HepG2 (cell line): ENCODE measurements around the gene WDR54. TPM values are rescaled to one million over a fixed set of nuclear protein-coding genes. Genes with fewer than 3 reads are reported as not detected.
A peak's percentile ranks its signal among the peaks of the same experiment; 100 is the strongest.

Experiments used
- ATF7 ChIP-seq, 2 experiments: fragments of 450-650 bp in 1 of 2; sonication (generic) in 1 of 2; formaldehyde crosslinking in 1 of 2; IDR thresholded peaks; 2 replicates each; pipeline versions ENCODE4 v1.4.0 to v1.6.1; 2016 to 2020; ENCODE audit warnings: antibody characterized with exemption in 1 of 2, mild to moderate bottlenecking in 1 of 2, missing genetic modification reagents in 1 of 2
- BCLAF1 ChIP-seq: fragments of 450-650 bp; IDR thresholded peaks from 2 replicates; pipeline ENCODE4 v1.6.1; 2017; ENCODE audit warnings: mild to moderate bottlenecking
- ELF1 ChIP-seq: sonication (generic); formaldehyde crosslinking; IDR thresholded peaks from 2 replicates; pipeline ENCODE4 v1.4.0; 2020; ENCODE audit warnings: missing genetic modification reagents
- GLI4 ChIP-seq: sonication (generic); formaldehyde crosslinking; IDR thresholded peaks from 2 replicates; pipeline ENCODE4 v1.5.1; 2020; ENCODE audit warnings: missing genetic modification reagents, mild to moderate bottlenecking, moderate library complexity, borderline replicate concordance
- LRRFIP1 ChIP-seq: sonication (generic); formaldehyde crosslinking; conservative IDR thresholded peaks from 2 replicates; pipeline ENCODE4 v1.4.0; 2020; ENCODE audit warnings: missing genetic modification reagents
- NCOA1 ChIP-seq: sonication (generic); formaldehyde crosslinking; IDR thresholded peaks from 2 replicates; pipeline ENCODE4 v1.9.0; 2021; ENCODE audit warnings: missing genetic modification reagents
- PLSCR1 ChIP-seq: sonication (generic); formaldehyde crosslinking; IDR thresholded peaks from 2 replicates; pipeline ENCODE4 v1.5.0; 2020; ENCODE audit warnings: missing genetic modification reagents, mild to moderate bottlenecking, borderline replicate concordance
- SOX6 ChIP-seq, 2 experiments: fragments of 450-650 bp in 1 of 2; sonication (generic) in 1 of 2; formaldehyde crosslinking in 1 of 2; IDR thresholded peaks; 2 replicates each; pipeline versions ENCODE4 v1.4.0 to v1.6.1; 2017 to 2020; ENCODE audit warnings: antibody characterized with exemption in 1 of 2, mild to moderate bottlenecking in 1 of 2, missing genetic modification reagents in 1 of 2
- TERF1 ChIP-seq: sonication (generic); formaldehyde crosslinking; IDR thresholded peaks from 2 replicates; pipeline ENCODE4 v1.8.0; 2022; ENCODE audit warnings: mild to moderate bottlenecking, missing genetic modification reagents, moderate library complexity
- ZMAT3 ChIP-seq: sonication (generic); formaldehyde crosslinking; conservative IDR thresholded peaks from 2 replicates; pipeline ENCODE4 v1.7.0; 2021; ENCODE audit warnings: missing genetic modification reagents
- ZNF251 ChIP-seq: sonication (generic); formaldehyde crosslinking; IDR thresholded peaks from 2 replicates; pipeline ENCODE4 v1.9.0; 2021; ENCODE audit warnings: mild to moderate bottlenecking, missing genetic modification reagents
- ZNF276 ChIP-seq: sonication (generic); formaldehyde crosslinking; IDR thresholded peaks from 2 replicates; pipeline ENCODE4 v1.4.0; 2020; ENCODE audit warnings: mild to moderate bottlenecking, low read depth, missing genetic modification reagents
- ZNF615 ChIP-seq: sonication (generic); formaldehyde crosslinking; IDR thresholded peaks from 2 replicates; pipeline ENCODE4 v1.5.0; 2020; ENCODE audit warnings: mild to moderate bottlenecking, missing genetic modification reagents, borderline replicate concordance
- ZNF704 ChIP-seq: sonication (generic); formaldehyde crosslinking; IDR thresholded peaks from 2 replicates; pipeline ENCODE4 v1.8.1; 2023; ENCODE audit warnings: mild to moderate bottlenecking, inconsistent platforms, moderate library complexity, missing genetic modification reagents, borderline replicate concordance
- ZNF740 ChIP-seq: sonication (generic); formaldehyde crosslinking; IDR thresholded peaks from 2 replicates; pipeline ENCODE4 v1.4.0; 2020; ENCODE audit warnings: missing genetic modification reagents
- ZNF776 ChIP-seq: sonication (generic); formaldehyde crosslinking; IDR thresholded peaks from 2 replicates; pipeline ENCODE4 v1.4.0; 2020; ENCODE audit warnings: mild to moderate bottlenecking, missing genetic modification reagents
- ZNF841 ChIP-seq: sonication (generic); formaldehyde crosslinking; IDR thresholded peaks from 2 replicates; pipeline ENCODE4 v1.8.1; 2023; ENCODE audit warnings: missing genetic modification reagents, borderline replicate concordance
- polyA plus RNA-seq, 8 experiments: library from polyadenylated mRNA; depleted of rRNA in 3 of 8; stranded (reverse) in 7 of 8; unstranded in 1 of 8; fragments of >200 nt; fragmentation: Illumina TruSeq in 4 of 8; extraction: Trizol in 4 of 8; gene quantifications; 2 replicates each; pipeline versions ENCODE4 v1.2.1 to v1.2.3, GENCODE V29; 2011 to 2016; ENCODE audit warnings: low read depth in 4 of 8, missing spikeins in 1 of 8, mixed read lengths in 1 of 8; ENCODE audit not compliant: insufficient read depth in 1 of 8
- total RNA-seq, 5 experiments: library from RNA; depleted of rRNA; stranded (reverse); fragments of >200 nt; fragmentation: Illumina TruSeq; extraction: Trizol; gene quantifications; 2 replicates each; pipeline ENCODE4 v1.2.3, GENCODE V29; 2016; ENCODE audit warnings: low read depth in 1 of 5

Gene WDR54
- total and polyA plus RNA-seq, 2 of the 13 experiments (the other 11 are each of a cell fraction or from before 2014, with no cell fraction given) = 2.0 to 17.3 TPM

- TF ChIP-seq ZNF841 (no peak), NCOA1 (CRISPR knock-in tag) (no peak), GLI4 (CRISPR knock-in tag) (no peak), ATF7 (IDR thresholded peaks at IDR 0.05) (no peak), ATF7 (CRISPR knock-in tag; IDR thresholded peaks at IDR 0.05) (no peak), ZNF776 (peak; percentile 93), TERF1 (CRISPR knock-in tag) (no peak), SOX6 (IDR thresholded peaks at IDR 0.05) (no peak), SOX6 (CRISPR knock-in tag; IDR thresholded peaks at IDR 0.05) (peak; percentile 54), LRRFIP1 (CRISPR knock-in tag) (no peak), ZNF276 (CRISPR knock-in tag) (peak; percentile 27; the same call in 1 of the 2 replicates), ZNF704 (no peak), ZNF251 (no peak), ZNF740 (no peak), ZNF615 (CRISPR knock-in tag) (0 out of 2 replicates have a peak, but pooled peaks have one; percentile 32), PLSCR1 (CRISPR knock-in tag) (no peak), BCLAF1 (no peak), ELF1 (CRISPR knock-in tag) (peak; percentile 39; the same call in 1 of the 2 replicates), ZMAT3 (CRISPR knock-in tag) (no peak; the same call in 1 of the 2 replicates)
Measured at GRCh38 chr2:74421221-74421870, at the start of gene WDR54, which contains the start of gene C2orf81 (continued).
